ENCODE results near the gene CARD11. TPM values are rescaled to one million over a fixed set of nuclear protein-coding genes. Genes with fewer than 3 reads are reported as not detected.

The CARD11 gene
- total RNA-seq, 1 experiment from 2014 or later = 0.57 TPM

GRCh38 chr7:3076163-3076562, 32.5 kb upstream of the CARD11 start:
- no peak for TF ChIP-seq ZBTB33 (IDR thresholded peaks at IDR 0.05; ENCODE audit: extremely low read depth, insufficient replicate concordance, low read length)
- TF ChIP-seq SP1 (IDR thresholded peaks at IDR 0.05; ENCODE audit: low read depth) = no peak
- TF ChIP-seq ZFX (IDR thresholded peaks at IDR 0.05) = no peak
- TF ChIP-seq CTCF (IDR thresholded peaks at IDR 0.05 in 2 of 3, conservative IDR thresholded peaks at IDR 0.05 in 1 of 3; ENCODE audit: borderline replicate concordance in 1 of 3, insufficient read depth in 1 of 3, low read depth in 2 of 3, low read length in 2 of 3) = no peak
- TF ChIP-seq EZH2phosphoT487 (IDR thresholded peaks at IDR 0.05; ENCODE audit: borderline replicate concordance) = no peak
- RAD21 ChIA-PET (ENCODE audit: low non-redundant PET in 1 of 2, low total read pairs in 2 of 2, uncharacterized antibody in 2 of 2, unreplicated experiment in 2 of 2) = interaction anchor here in 1 of 2 experiments (0.6 kb wide), 1 partner anchor 359 kb away, joined by 3 read pairs; no protein-coding TSS in a partner anchor
- H4K20me1 ChIP-seq (ENCODE audit: insufficient read depth) = no peaks in the 10 kb centered on the region
- H3K4me1 ChIP-seq (ENCODE audit: control insufficient read depth in 1 of 2, insufficient read depth in 2 of 2, low read length in 2 of 2) = no peaks in the 10 kb centered on the region
- ATAC-seq (no peak), DNase-seq (ENCODE audit: low read depth, low spot score) (no peak)
- H3K4me2 ChIP-seq (ENCODE audit: low read length) = no peak overlapping the region
- CTCF ChIA-PET = no interaction called here
- no TSS peak for BruUV-seq (replicated peaks)
- no peaks in the 10 kb centered on the region for H3K36me3 ChIP-seq (ENCODE audit: control insufficient read depth in 1 of 2, insufficient read depth in 2 of 2, low read length in 2 of 2)
- no peak overlapping the region for H3K27ac ChIP-seq (ENCODE audit: low read depth, low read length)
- H3K9ac ChIP-seq (ENCODE audit: low read length) = no peak overlapping the region
- no peak overlapping the region for H2AFZ ChIP-seq (ENCODE audit: low read depth, low read length, poor library complexity, severe bottlenecking)
- H3K9me3 ChIP-seq (ENCODE audit: control insufficient read depth in 1 of 2, insufficient read depth in 1 of 2, low read depth in 1 of 2, low read length in 2 of 2) = no peaks in the 10 kb centered on the region
- no peak overlapping the region for H3K4me3 ChIP-seq (replicated peaks in 1 of 2; ENCODE audit: low read depth in 1 of 2, low read length in 2 of 2)
- POLR2A ChIA-PET = no interaction called here
- H3K9me2 ChIP-seq (ENCODE audit: insufficient read depth) = no peaks in the 10 kb centered on the region
- no peaks in the 10 kb centered on the region for H3K79me2 ChIP-seq (ENCODE audit: insufficient read depth, low read length)
- peaks cover 15% of the 10 kb centered on the region for H3K27me3 ChIP-seq (ENCODE audit: insufficient read depth, low read length)
- intact Hi-C loops (cut with micrococcal nuclease) = no loop called here

GRCh38 chr7:3075441-3075840, 31.8 kb upstream of the CARD11 start:
- ChIA-PET CTCF (no interaction called here), POLR2A (no interaction called here), RAD21 (ENCODE audit: low non-redundant PET in 1 of 2, low total read pairs in 2 of 2, uncharacterized antibody in 2 of 2, unreplicated experiment in 2 of 2) (no interaction called here)
- no peak overlapping the region for H3K9ac ChIP-seq (ENCODE audit: low read length)
- no peak overlapping the region for H3K4me2 ChIP-seq (ENCODE audit: low read length)
- no peaks in the 10 kb centered on the region for H3K9me3 ChIP-seq (ENCODE audit: control insufficient read depth in 1 of 2, insufficient read depth in 1 of 2, low read depth in 1 of 2, low read length in 2 of 2)
- H2AFZ ChIP-seq (ENCODE audit: low read depth, low read length, poor library complexity, severe bottlenecking) = no peak overlapping the region
- intact Hi-C loops (cut with micrococcal nuclease) = no loop called here
- no peaks in the 10 kb centered on the region for H4K20me1 ChIP-seq (ENCODE audit: insufficient read depth)
- H3K27ac ChIP-seq (ENCODE audit: low read depth, low read length) = no peak overlapping the region
- no TSS peak for BruUV-seq (replicated peaks)
- DNase-seq (ENCODE audit: low read depth, low spot score) (no peak), ATAC-seq (no peak)
- H3K4me3 ChIP-seq (replicated peaks in 1 of 2; ENCODE audit: low read depth in 1 of 2, low read length in 2 of 2) = no peak overlapping the region
- no peaks in the 10 kb centered on the region for H3K36me3 ChIP-seq (ENCODE audit: control insufficient read depth in 1 of 2, insufficient read depth in 2 of 2, low read length in 2 of 2)
- no peaks in the 10 kb centered on the region for H3K79me2 ChIP-seq (ENCODE audit: insufficient read depth, low read length)
- H3K4me1 ChIP-seq (ENCODE audit: control insufficient read depth in 1 of 2, insufficient read depth in 2 of 2, low read length in 2 of 2) = no peaks in the 10 kb centered on the region
- peaks cover 15% of the 10 kb centered on the region for H3K27me3 ChIP-seq (ENCODE audit: insufficient read depth, low read length)
- H3K9me2 ChIP-seq (ENCODE audit: insufficient read depth) = no peaks in the 10 kb centered on the region
- TF ChIP-seq SP1 (IDR thresholded peaks at IDR 0.05; ENCODE audit: low read depth) = no peak
- no peak for TF ChIP-seq EZH2 (IDR thresholded peaks at IDR 0.05)
- TF ChIP-seq MAX (IDR thresholded peaks at IDR 0.05) = no peak
- no peak for TF ChIP-seq YY1 (IDR thresholded peaks at IDR 0.05; ENCODE audit: extremely low read depth, insufficient replicate concordance, low read depth, low read length)
- TF ChIP-seq SIN3A (IDR thresholded peaks at IDR 0.05; ENCODE audit: low read depth) = no peak
- TF ChIP-seq JUND (IDR thresholded peaks at IDR 0.05) = no peak
- TF ChIP-seq RAD21 (IDR thresholded peaks at IDR 0.05; ENCODE audit: low read depth) = no peak
- TF ChIP-seq ZFX (IDR thresholded peaks at IDR 0.05) = no peak
- no peak for TF ChIP-seq EZH2phosphoT487 (IDR thresholded peaks at IDR 0.05; ENCODE audit: borderline replicate concordance)
- TF ChIP-seq CTCF (IDR thresholded peaks at IDR 0.05 in 2 of 3, conservative IDR thresholded peaks at IDR 0.05 in 1 of 3; ENCODE audit: borderline replicate concordance in 1 of 3, insufficient read depth in 1 of 3, low read depth in 2 of 3, low read length in 2 of 3) = no peak
